H9 (cell line): ENCODE results near the gene TRIM34. TPM values are rescaled to one million over a fixed set of nuclear protein-coding genes. Genes with fewer than 3 reads are reported as not detected.
A peak's percentile ranks its signal among the peaks of the same experiment; 100 is the strongest.

Source experiments
- DNase-seq: peaks from one replicate; pipeline ENCODE4 v3.0.0-alpha.2; 2017
- H2AFZ ChIP-seq: one replicate; pipeline ENCODE4 v1.6.1; 2013; ENCODE audit warnings: mild to moderate bottlenecking, low read length, control low read depth, moderate library complexity
- H2AK5ac ChIP-seq: 2 replicates; pipeline ENCODE4 v1.6.1; 2013; ENCODE audit warnings: low read length, control low read depth, mixed read lengths; ENCODE audit not compliant: insufficient read length
- H2BK120ac ChIP-seq: one replicate; pipeline ENCODE4 v1.6.1; 2013; ENCODE audit warnings: low read depth, mild to moderate bottlenecking, low read length, control low read depth, inconsistent platforms; ENCODE audit not compliant: poor library complexity, severe bottlenecking
- H2BK12ac ChIP-seq: 2 replicates; pipeline ENCODE4 v1.6.1; 2013; ENCODE audit warnings: low read length, control low read depth, mixed read lengths, low read depth; ENCODE audit not compliant: insufficient read length
- H2BK15ac ChIP-seq: 2 replicates; pipeline ENCODE4 v1.6.1; 2013; ENCODE audit warnings: low read depth, low read length, control low read depth
- H2BK20ac ChIP-seq: one replicate; pipeline ENCODE4 v1.6.1; 2013; ENCODE audit warnings: low read depth, mild to moderate bottlenecking, low read length, control low read depth, inconsistent platforms; ENCODE audit not compliant: poor library complexity, severe bottlenecking
- H2BK5ac ChIP-seq: 2 replicates; pipeline ENCODE4 v1.6.1; 2013; ENCODE audit warnings: low read length, control low read depth, mixed read lengths; ENCODE audit not compliant: insufficient read length
- H3K14ac ChIP-seq: 2 replicates; pipeline ENCODE4 v1.6.1; 2013; ENCODE audit warnings: low read length, control low read depth; ENCODE audit not compliant: insufficient read depth
- H3K18ac ChIP-seq: 2 replicates; pipeline ENCODE4 v1.6.1; 2013; ENCODE audit warnings: low read depth, mild to moderate bottlenecking, mixed read lengths, low read length, control low read depth; ENCODE audit not compliant: insufficient read length
- H3K23ac ChIP-seq: 2 replicates; pipeline ENCODE4 v1.6.1; 2013; ENCODE audit warnings: low read length, control low read depth, mixed read lengths, low read depth; ENCODE audit not compliant: insufficient read length
- H3K23me2 ChIP-seq: 2 replicates; pipeline ENCODE4 v1.6.1; 2013; ENCODE audit warnings: low read depth, mild to moderate bottlenecking, mixed read lengths, low read length, control low read depth; ENCODE audit not compliant: insufficient read length, poor library complexity, severe bottlenecking
- H3K27ac ChIP-seq: 2 replicates; pipeline ENCODE4 v1.5.1; 2013; ENCODE audit warnings: low read length, control low read depth, mixed read lengths, low read depth; ENCODE audit not compliant: insufficient read length
- H3K27me3 ChIP-seq: 2 replicates; pipeline ENCODE4 v1.6.1; 2013; ENCODE audit warnings: low read length, control low read depth, inconsistent platforms; ENCODE audit not compliant: insufficient read depth
- H3K4ac ChIP-seq: 2 replicates; pipeline ENCODE4 v1.6.1; 2013; ENCODE audit warnings: low read depth, mild to moderate bottlenecking, control low read depth, inconsistent platforms, low read length, moderate library complexity
- H3K4me1 ChIP-seq: 2 replicates; pipeline ENCODE4 v1.6.1; 2013; ENCODE audit warnings: low read length, control low read depth, inconsistent platforms; ENCODE audit not compliant: insufficient read depth
- H3K4me2 ChIP-seq: 2 replicates; pipeline ENCODE4 v1.6.1; 2013; ENCODE audit warnings: low read length, control low read depth, mixed read lengths; ENCODE audit not compliant: insufficient read length, insufficient read depth
- H3K56ac ChIP-seq: 2 replicates; pipeline ENCODE4 v1.6.1; 2013; ENCODE audit warnings: low read depth, mild to moderate bottlenecking, mixed read lengths, low read length, control low read depth; ENCODE audit not compliant: insufficient read length
- H3K79me1 ChIP-seq: 2 replicates; pipeline ENCODE4 v1.6.1; 2013; ENCODE audit warnings: low read depth, mild to moderate bottlenecking, moderate library complexity, low read length, control low read depth, inconsistent platforms; ENCODE audit not compliant: insufficient read depth, poor library complexity, severe bottlenecking
- H3K79me2 ChIP-seq: 2 replicates; pipeline ENCODE4 v1.6.1; 2013; ENCODE audit warnings: low read length, control low read depth, inconsistent platforms; ENCODE audit not compliant: insufficient read depth
- H3K9ac ChIP-seq: 2 replicates; pipeline ENCODE4 v1.6.1; 2013; ENCODE audit warnings: low read length, control low read depth, mixed read lengths; ENCODE audit not compliant: insufficient read length; ENCODE audit errors: extremely low read depth
- H3K9me3 ChIP-seq: one replicate; pipeline ENCODE4 v1.6.1; 2013; ENCODE audit warnings: low read depth, low read length, inconsistent platforms; ENCODE audit not compliant: control insufficient read depth
- H3T11ph ChIP-seq: one replicate; pipeline ENCODE4 v1.6.1; 2013; ENCODE audit warnings: mild to moderate bottlenecking, low read length, control low read depth, inconsistent platforms
- H4K20me1 ChIP-seq: one replicate; pipeline ENCODE4 v1.6.1; 2013; ENCODE audit not compliant: control insufficient read depth, insufficient read length, insufficient read depth
- H4K5ac ChIP-seq: 2 replicates; pipeline ENCODE4 v1.6.1; 2013; ENCODE audit warnings: low read depth, mild to moderate bottlenecking, mixed read lengths, low read length, control low read depth; ENCODE audit not compliant: insufficient read length
- H4K8ac ChIP-seq: replicated peaks from 2 replicates; pipeline ENCODE4 v1.6.1; 2013; ENCODE audit warnings: low read length, control low read depth, mixed read lengths, low read depth; ENCODE audit not compliant: insufficient read length
- H4K91ac ChIP-seq: 2 replicates; pipeline ENCODE4 v1.6.1; 2013; ENCODE audit warnings: low read depth, mild to moderate bottlenecking, moderate library complexity, mixed read lengths, low read length, control low read depth; ENCODE audit not compliant: insufficient read length
- H3K27ac Mint-ChIP-seq, 3 experiments: 2 replicates in 2 of 3; 3 replicates in 1 of 3; pipeline ENCODE4 v1.8.0; 2020 to 2021; ENCODE audit warnings: mixed read lengths in 3 of 3, mild to moderate bottlenecking in 1 of 3, moderate library complexity in 1 of 3
- H3K27me3 Mint-ChIP-seq: 2 replicates; pipeline ENCODE4 v1.8.0; 2021; ENCODE audit warnings: low read depth, mild to moderate bottlenecking, moderate library complexity, mixed read lengths
- H3K36me3 Mint-ChIP-seq, 3 experiments: 2 replicates in 2 of 3; 3 replicates in 1 of 3; pipeline ENCODE4 v1.8.0; 2020 to 2021; ENCODE audit warnings: low read depth in 3 of 3, mixed read lengths in 3 of 3; ENCODE audit not compliant: insufficient read depth in 1 of 3
- H3K4me1 Mint-ChIP-seq, 2 experiments: 2 replicates each; pipeline ENCODE4 v1.8.0; 2020; ENCODE audit warnings: mixed read lengths in 2 of 2
- H3K4me3 Mint-ChIP-seq, 2 experiments: 2 replicates in 1 of 2; 3 replicates in 1 of 2; pipeline ENCODE4 v1.8.0; 2020 to 2021; ENCODE audit warnings: mild to moderate bottlenecking in 2 of 2, mixed read lengths in 2 of 2, moderate library complexity in 1 of 2
- H3K9me3 Mint-ChIP-seq, 2 experiments: 2 replicates in 1 of 2; 3 replicates in 1 of 2; pipeline ENCODE4 v1.8.0; 2020; ENCODE audit warnings: mild to moderate bottlenecking in 2 of 2, mixed read lengths in 2 of 2, moderate library complexity in 1 of 2
- total RNA-seq: library from RNA; stranded (reverse); gene quantifications from 2 replicates; pipeline ENCODE4 v1.2.1, GENCODE V29; 2021
- TF ChIP-seq, protein P1 (sequence below): fragments of 200-600 bp; sonication (generic); conservative IDR thresholded peaks from 3 replicates; pipeline ENCODE4 v1.8.0; 2021; ENCODE audit warnings: antibody characterized with exemption, mild to moderate bottlenecking

The TRIM34 gene
- total RNA-seq, 1 experiment from 2014 or later: 0.59 TPM

DNA sequence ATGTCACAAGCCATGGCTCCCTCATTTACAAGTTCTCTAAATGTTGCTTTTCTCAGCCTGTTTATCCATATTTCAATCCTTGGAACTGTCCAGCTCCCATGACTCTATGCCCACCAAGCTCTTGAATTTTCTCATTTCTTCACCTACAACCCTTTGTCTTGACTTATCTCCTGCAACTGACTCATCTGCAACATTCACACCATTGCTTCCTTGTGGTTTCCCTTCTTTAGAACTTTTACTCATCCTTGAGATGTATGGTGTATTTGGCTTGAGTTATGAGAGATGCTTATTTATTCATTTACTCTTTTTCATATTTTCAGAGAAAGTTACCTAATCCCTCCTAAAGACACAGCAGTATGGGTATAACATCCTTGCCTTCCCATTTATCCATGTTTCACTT lies 18.8 kb downstream of the TRIM34 start:
- Histone ChIP-seq H3K9ac (no peak overlapping the region), H3K27ac (no peak overlapping the region), H4K5ac (no peak overlapping the region), H3T11ph (no peak overlapping the region), H4K8ac (no peak overlapping the region), H3K79me1 (no peaks in the 10 kb centered on the region), H2BK5ac (no peak overlapping the region), H2AK5ac (no peak overlapping the region), H3K23me2 (no peaks in the 10 kb centered on the region), H3K9me3 (no peaks in the 10 kb centered on the region), H4K20me1 (no peaks in the 10 kb centered on the region), H3K4me2 (no peak overlapping the region), H2BK120ac (no peak overlapping the region), H2BK15ac (no peak overlapping the region), H3K23ac (no peak overlapping the region), H2BK20ac (no peak overlapping the region), H3K18ac (no peak overlapping the region), H3K4me1 (no peaks in the 10 kb centered on the region), H3K14ac (no peak overlapping the region), H3K56ac (no peak overlapping the region), H3K79me2 (no peaks in the 10 kb centered on the region), H2BK12ac (no peak overlapping the region), H4K91ac (no peak overlapping the region), H2AFZ (no peak overlapping the region), H3K27me3 (no peaks in the 10 kb centered on the region), H3K4ac (no peak overlapping the region)
- Mint-ChIP-seq H3K9me3 (no peaks in the 10 kb centered on the region), H3K27ac (peak overlapping the region in 1 of 3 experiments; percentile 12; a peak in 1 of 7 replicates), H3K27me3 (no peaks in the 10 kb centered on the region), H3K36me3 (no peaks in the 10 kb centered on the region), H3K4me3 (no peak overlapping the region), H3K4me1 (no peaks in the 10 kb centered on the region)
- TF ChIP-seq, protein P1, sequence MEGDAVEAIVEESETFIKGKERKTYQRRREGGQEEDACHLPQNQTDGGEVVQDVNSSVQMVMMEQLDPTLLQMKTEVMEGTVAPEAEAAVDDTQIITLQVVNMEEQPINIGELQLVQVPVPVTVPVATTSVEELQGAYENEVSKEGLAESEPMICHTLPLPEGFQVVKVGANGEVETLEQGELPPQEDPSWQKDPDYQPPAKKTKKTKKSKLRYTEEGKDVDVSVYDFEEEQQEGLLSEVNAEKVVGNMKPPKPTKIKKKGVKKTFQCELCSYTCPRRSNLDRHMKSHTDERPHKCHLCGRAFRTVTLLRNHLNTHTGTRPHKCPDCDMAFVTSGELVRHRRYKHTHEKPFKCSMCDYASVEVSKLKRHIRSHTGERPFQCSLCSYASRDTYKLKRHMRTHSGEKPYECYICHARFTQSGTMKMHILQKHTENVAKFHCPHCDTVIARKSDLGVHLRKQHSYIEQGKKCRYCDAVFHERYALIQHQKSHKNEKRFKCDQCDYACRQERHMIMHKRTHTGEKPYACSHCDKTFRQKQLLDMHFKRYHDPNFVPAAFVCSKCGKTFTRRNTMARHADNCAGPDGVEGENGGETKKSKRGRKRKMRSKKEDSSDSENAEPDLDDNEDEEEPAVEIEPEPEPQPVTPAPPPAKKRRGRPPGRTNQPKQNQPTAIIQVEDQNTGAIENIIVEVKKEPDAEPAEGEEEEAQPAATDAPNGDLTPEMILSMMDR: no peak
- DNase-seq: no peak
